MM.1S (cell line): ENCODE results near the gene TPM1.

ENCODE experiments used
- EZH2 ChIP-seq: fragments of 300-600 bp; sonication (generic); optimal IDR thresholded peaks from 2 replicates; pipeline ENCODE3; 2017; ENCODE audit warnings: low read depth, mild to moderate bottlenecking, antibody characterized with exemption, low read length, mixed read lengths
- TF ChIP-seq, protein P1 (sequence below): fragments of 300-600 bp; sonication (generic); IDR thresholded peaks from 2 replicates; pipeline ENCODE4 v1.5.1; 2016; ENCODE audit warnings: antibody characterized with exemption, low read length, mixed read lengths

DNA sequence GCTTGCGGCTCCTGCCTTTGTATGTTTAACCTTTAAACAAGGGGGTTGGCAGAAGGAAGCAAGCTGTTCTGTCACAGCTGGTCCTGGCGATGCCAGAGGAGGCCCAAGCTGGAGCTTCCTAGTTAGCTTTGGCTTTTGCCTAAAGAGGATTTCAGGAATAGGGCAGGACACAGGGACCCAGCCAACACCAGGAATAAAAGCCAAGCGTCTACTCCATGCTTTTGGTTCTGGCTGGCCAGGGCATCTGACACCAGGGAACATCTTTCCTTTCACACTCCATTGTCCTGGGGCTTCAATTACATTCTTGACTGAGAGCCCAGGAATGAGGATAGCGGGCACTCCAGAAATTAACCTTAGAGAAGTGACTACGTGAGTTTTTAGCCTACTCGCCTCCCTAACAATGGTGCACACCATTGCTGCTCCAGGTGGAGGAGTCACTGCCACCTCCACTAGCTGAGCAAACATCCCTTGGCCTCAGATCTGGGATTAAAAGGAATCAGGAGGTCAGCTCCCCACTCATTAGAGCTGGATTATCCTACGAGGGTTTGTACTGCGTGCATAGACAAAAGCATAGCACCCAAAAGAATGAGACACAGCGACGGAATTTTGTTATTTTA, 38.2 kb downstream of the TPM1 start:
- TF ChIP-seq, protein P1, sequence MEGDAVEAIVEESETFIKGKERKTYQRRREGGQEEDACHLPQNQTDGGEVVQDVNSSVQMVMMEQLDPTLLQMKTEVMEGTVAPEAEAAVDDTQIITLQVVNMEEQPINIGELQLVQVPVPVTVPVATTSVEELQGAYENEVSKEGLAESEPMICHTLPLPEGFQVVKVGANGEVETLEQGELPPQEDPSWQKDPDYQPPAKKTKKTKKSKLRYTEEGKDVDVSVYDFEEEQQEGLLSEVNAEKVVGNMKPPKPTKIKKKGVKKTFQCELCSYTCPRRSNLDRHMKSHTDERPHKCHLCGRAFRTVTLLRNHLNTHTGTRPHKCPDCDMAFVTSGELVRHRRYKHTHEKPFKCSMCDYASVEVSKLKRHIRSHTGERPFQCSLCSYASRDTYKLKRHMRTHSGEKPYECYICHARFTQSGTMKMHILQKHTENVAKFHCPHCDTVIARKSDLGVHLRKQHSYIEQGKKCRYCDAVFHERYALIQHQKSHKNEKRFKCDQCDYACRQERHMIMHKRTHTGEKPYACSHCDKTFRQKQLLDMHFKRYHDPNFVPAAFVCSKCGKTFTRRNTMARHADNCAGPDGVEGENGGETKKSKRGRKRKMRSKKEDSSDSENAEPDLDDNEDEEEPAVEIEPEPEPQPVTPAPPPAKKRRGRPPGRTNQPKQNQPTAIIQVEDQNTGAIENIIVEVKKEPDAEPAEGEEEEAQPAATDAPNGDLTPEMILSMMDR = no peak
- TF ChIP-seq EZH2 = no peak
